ENCODE data around the gene KCTD1.

GRCh38 chr18:26462355-26462754, 86.0 kb downstream of the KCTD1 start:
- TF ChIP-seq MAFK (IDR thresholded peaks at IDR 0.05; ENCODE audit: low read depth, low read length): no peak
- no peak for TF ChIP-seq RCOR1 (IDR thresholded peaks at IDR 0.05; ENCODE audit: insufficient replicate concordance, low read length)
- no peak for TF ChIP-seq POLR2A (IDR thresholded peaks at IDR 0.05; ENCODE audit: low read depth, low read length)
- TF ChIP-seq, protein P1, sequence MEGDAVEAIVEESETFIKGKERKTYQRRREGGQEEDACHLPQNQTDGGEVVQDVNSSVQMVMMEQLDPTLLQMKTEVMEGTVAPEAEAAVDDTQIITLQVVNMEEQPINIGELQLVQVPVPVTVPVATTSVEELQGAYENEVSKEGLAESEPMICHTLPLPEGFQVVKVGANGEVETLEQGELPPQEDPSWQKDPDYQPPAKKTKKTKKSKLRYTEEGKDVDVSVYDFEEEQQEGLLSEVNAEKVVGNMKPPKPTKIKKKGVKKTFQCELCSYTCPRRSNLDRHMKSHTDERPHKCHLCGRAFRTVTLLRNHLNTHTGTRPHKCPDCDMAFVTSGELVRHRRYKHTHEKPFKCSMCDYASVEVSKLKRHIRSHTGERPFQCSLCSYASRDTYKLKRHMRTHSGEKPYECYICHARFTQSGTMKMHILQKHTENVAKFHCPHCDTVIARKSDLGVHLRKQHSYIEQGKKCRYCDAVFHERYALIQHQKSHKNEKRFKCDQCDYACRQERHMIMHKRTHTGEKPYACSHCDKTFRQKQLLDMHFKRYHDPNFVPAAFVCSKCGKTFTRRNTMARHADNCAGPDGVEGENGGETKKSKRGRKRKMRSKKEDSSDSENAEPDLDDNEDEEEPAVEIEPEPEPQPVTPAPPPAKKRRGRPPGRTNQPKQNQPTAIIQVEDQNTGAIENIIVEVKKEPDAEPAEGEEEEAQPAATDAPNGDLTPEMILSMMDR (conservative IDR thresholded peaks at IDR 0.05; ENCODE audit: low read depth, low read length): no peak
- TF ChIP-seq, protein P2, sequence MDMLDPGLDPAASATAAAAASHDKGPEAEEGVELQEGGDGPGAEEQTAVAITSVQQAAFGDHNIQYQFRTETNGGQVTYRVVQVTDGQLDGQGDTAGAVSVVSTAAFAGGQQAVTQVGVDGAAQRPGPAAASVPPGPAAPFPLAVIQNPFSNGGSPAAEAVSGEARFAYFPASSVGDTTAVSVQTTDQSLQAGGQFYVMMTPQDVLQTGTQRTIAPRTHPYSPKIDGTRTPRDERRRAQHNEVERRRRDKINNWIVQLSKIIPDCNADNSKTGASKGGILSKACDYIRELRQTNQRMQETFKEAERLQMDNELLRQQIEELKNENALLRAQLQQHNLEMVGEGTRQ (IDR thresholded peaks at IDR 0.05; ENCODE audit: low read depth, low read length): no peak
- no peak for TF ChIP-seq SMC3 (IDR thresholded peaks at IDR 0.05; ENCODE audit: low read depth, low read length)
- no peak for TF ChIP-seq RAD21 (IDR thresholded peaks at IDR 0.05; ENCODE audit: low read length)
- TF ChIP-seq BHLHE40 (IDR thresholded peaks at IDR 0.05; ENCODE audit: low read depth, low read length): no peak
- TF ChIP-seq ELK1 (IDR thresholded peaks at IDR 0.05; ENCODE audit: borderline replicate concordance, low read depth, low read length): no peak
